Vagina (tissue), 2 donors: ENCODE data around the gene IL23A. TPM values are rescaled to one million over a fixed set of nuclear protein-coding genes. Genes with fewer than 3 reads are reported as not detected.
A peak's percentile ranks its signal among the peaks of the same experiment; 100 is the strongest.

Source experiments
- DNase-seq, 2 donors: peaks; one replicate each; pipeline ENCODE4 v3.0.0-alpha.2; 2017; ENCODE audit errors: extremely low spot score in 2 of 2
- H3K27ac ChIP-seq: fragments of 200-600 bp; sonication (generic); one replicate; pipeline ENCODE4 v1.5.1; 2019
- H3K27me3 ChIP-seq: fragments of 200-600 bp; sonication (generic); one replicate; pipeline ENCODE4 v1.5.1; 2019
- H3K36me3 ChIP-seq, 2 donors: fragments of 200-600 bp; sonication (generic); one replicate each; pipeline ENCODE4 v1.5.1; 2017 to 2019
- H3K4me1 ChIP-seq: fragments of 200-600 bp; sonication (generic); one replicate; pipeline ENCODE4 v1.5.1; 2019
- H3K4me3 ChIP-seq, 2 donors: fragments of 200-600 bp; sonication (generic); 1 replicate in 1 of 2; 2 replicates in 1 of 2; pipeline ENCODE4 v1.5.1; 2016 to 2019
- H3K9me3 ChIP-seq: fragments of 200-600 bp; sonication (generic); one replicate; pipeline ENCODE4 v1.5.1; 2019
- CTCF ChIP-seq, 3 experiments: fragments of 450-650 bp in 2 of 3; fragments of 200-600 bp in 1 of 3; sonication (generic) in 1 of 3; IDR thresholded peaks; one replicate each; pipeline ENCODE4 v1.5.1; 2017 to 2019; ENCODE audit warnings: antibody characterized with exemption in 3 of 3, mild to moderate bottlenecking in 2 of 3, moderate library complexity in 2 of 3
- POLR2A ChIP-seq, 2 donors: fragments of 450-650 bp; IDR thresholded peaks; one replicate each; pipeline ENCODE4 v1.6.1; 2017; ENCODE audit warnings: antibody characterized with exemption in 2 of 2, mild to moderate bottlenecking in 2 of 2, moderate library complexity in 2 of 2
- POLR2AphosphoS5 ChIP-seq, 2 donors: sonication (generic); formaldehyde crosslinking; IDR thresholded peaks; one replicate each; pipeline ENCODE4 v1.9.0; 2017; ENCODE audit warnings: antibody characterized with exemption in 2 of 2, mild to moderate bottlenecking in 2 of 2, low read depth in 1 of 2; ENCODE audit not compliant: insufficient read depth in 1 of 2
- intact Hi-C: fragments of 100-400 bp; cut with DNase I; formaldehyde crosslinking; loops from one replicate; pipeline ENCODE4 v1.15.1; 2023
- total RNA-seq: library from RNA; depleted of rRNA; stranded (reverse); fragments of >200 nt; gene quantifications from one replicate; pipeline ENCODE4 v1.2.3, GENCODE V29; 2016

IL23A gene
- total RNA-seq, 1 donor from 2014 or later: not detected

DNA sequence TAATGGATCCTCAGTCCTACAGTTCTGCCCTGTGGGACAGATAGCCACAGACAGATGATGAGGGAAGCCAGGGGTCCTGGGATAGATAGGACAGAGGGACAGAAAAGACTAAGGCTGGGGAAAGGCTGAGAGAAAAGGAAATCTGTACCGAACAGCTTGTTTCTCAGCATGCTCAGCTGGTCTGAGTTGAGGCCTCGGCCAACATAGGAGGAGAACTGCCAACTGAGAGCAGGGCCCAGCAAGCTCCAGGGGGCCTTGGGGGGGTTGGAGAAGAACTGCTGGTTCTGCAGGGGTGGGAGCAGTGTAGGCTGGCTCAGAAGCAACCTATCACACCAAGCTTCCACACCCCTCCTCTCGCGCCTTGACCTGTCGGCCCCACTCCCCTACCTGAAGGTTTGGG, 10.1 kb downstream of the IL23A start:
- DNase-seq: no peak
- H3K36me3 ChIP-seq: peaks cover 6 to 90% of the 10 kb centered on the region in 2 donors

DNA sequence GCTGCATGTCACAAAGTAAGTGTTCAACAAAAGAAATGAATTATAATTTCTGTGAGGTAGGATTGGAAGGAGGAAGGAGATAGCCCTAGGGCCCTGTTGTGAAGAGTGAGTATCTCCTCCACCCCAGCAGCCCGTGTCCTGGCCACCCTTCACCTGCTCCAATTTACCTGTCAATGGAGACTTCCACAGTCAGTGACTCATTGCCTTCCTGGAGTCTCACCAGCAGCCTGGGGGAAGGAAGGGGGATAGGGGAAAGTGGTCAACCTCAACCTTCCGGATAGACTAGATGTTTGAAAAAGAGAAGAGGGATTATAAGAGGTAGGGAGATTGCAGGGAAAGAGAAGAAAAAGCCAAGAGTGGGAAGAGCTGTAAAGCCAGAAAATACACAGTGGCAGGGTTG, 12.0 kb downstream of the IL23A start:
- no peak for DNase-seq
- Histone ChIP-seq H3K27ac (no peak overlapping the region), H3K4me1 (no peaks in the 10 kb centered on the region), H3K36me3 (peaks cover 12 to 97% of the 10 kb centered on the region in 2 donors), H3K9me3 (no peaks in the 10 kb centered on the region), H3K27me3 (no peaks in the 10 kb centered on the region), H3K4me3 (no peak overlapping the region)
- TF ChIP-seq CTCF (IDR thresholded peaks at IDR 0.05) (no peak), POLR2A (IDR thresholded peaks at IDR 0.05) (no peak), POLR2AphosphoS5 (IDR thresholded peaks at IDR 0.05; ENCODE audit: insufficient read depth in 1 of 2, low read depth in 1 of 2) (no peak)
- intact Hi-C loops: no loop called here

More for the DNA sequence above, 10.1 kb downstream of the IL23A start:
- no peak overlapping the region for H3K27ac ChIP-seq
- H3K9me3 ChIP-seq: no peaks in the 10 kb centered on the region
- no peaks in the 10 kb centered on the region for H3K27me3 ChIP-seq
- intact Hi-C loops: no loop called here
- no peak overlapping the region for H3K4me3 ChIP-seq
- TF ChIP-seq POLR2AphosphoS5 (IDR thresholded peaks at IDR 0.05; ENCODE audit: insufficient read depth in 1 of 2, low read depth in 1 of 2) (no peak), CTCF (IDR thresholded peaks at IDR 0.05) (no peak), POLR2A (IDR thresholded peaks at IDR 0.05) (no peak)
- no peaks in the 10 kb centered on the region for H3K4me1 ChIP-seq

- Histone ChIP-seq H3K4me3 (no peak overlapping the region), H3K36me3 (peaks cover 12 to 97% of the 10 kb centered on the region in 2 donors), H3K27me3 (no peaks in the 10 kb centered on the region), H3K27ac (no peak overlapping the region), H3K4me1 (no peaks in the 10 kb centered on the region), H3K9me3 (no peaks in the 10 kb centered on the region)
- no peak for DNase-seq
- TF ChIP-seq CTCF (IDR thresholded peaks at IDR 0.05) (no peak), POLR2AphosphoS5 (IDR thresholded peaks at IDR 0.05; ENCODE audit: insufficient read depth in 1 of 2, low read depth in 1 of 2) (no peak), POLR2A (IDR thresholded peaks at IDR 0.05) (no peak)
- intact Hi-C loops: no loop called here
These were observed 12.6 kb downstream of the IL23A start for GRCh38 chr12:56351325-56351724.

- Histone ChIP-seq H3K9me3 (no peaks in the 10 kb centered on the region), H3K27ac (peak overlapping the region; percentile 86), H3K4me1 (peaks cover 25% of the 10 kb centered on the region), H3K4me3 (peak overlapping the region; percentile 73 to 79), H3K27me3 (no peaks in the 10 kb centered on the region), H3K36me3 (peaks cover 6 to 25% of the 10 kb centered on the region in 2 donors)
- no peak for DNase-seq
- intact Hi-C loops: no loop called here
- TF ChIP-seq CTCF (IDR thresholded peaks at IDR 0.05) (no peak), POLR2AphosphoS5 (IDR thresholded peaks at IDR 0.05; ENCODE audit: insufficient read depth in 1 of 2, low read depth in 1 of 2) (peak in 1 of 2 donors; percentile 73)
These were observed 20.3 kb downstream of the IL23A start for GRCh38 chr12:56358836-56359532.
